DLD1 (cell line): ENCODE results near the gene USP16.

Experiments
- in situ Hi-C: cut with HindIII; loops from 2 replicates; pipeline ENCODE4 v1.10.0; 2017; ENCODE audit warnings: low sequenced_read_pairs

USP16 gene

DNA sequence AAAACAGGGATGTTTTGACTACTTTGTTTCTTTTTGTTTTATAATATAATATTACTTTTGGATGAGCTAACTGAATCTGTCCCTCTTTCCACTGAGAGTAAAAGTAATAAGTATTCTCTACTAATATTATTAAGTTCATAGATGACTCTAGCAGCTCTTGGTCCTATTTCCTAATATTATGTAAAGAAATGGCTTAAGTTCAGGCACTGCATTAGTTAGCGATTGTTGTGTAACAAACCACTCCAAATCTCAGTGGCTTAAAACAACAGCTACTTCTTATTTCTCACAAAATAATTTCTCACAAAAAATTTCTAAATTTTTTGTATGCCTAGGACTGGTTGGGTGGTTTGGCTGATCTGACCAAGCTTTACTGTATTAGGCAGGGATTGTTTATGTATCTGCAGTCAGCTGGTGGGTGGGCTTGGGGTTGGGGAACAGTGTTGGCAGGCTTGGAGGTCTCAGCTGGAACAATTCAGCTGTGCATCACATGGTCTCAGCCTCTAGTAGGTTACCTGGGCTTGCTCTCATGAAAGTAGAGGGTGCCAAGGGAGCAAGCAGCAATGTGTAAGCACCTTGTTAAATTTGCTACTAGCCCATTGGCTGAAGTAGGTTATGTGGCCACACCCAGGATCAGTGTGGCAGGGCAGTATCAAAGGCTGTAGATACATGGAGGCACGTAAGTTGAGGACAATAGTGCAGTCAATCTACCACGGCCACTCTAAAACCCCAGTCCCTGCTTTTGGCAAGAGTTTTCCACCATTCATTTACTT, 57.8 kb downstream of the USP16 start:
- in situ Hi-C loops, result no loop called here

DNA sequence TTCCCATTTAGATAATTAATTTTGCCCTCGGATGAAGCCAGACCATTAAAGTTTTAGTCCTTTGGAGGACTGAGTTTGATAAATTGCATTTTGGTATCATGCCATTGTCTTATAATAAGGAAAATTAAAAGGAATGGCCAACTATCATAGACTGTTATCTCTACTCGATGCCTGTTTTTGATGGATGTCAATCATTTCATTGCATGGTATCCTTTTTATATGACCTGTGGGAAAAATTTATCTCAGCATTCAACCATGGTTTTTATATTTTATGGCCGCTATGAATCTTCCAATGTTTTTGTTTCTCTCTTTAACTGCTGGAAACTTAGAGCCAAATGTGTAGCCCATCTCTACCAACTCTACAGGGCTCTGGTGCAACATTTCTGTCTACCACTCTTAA, 58.8 kb downstream of the USP16 start:
- in situ Hi-C loops, result no loop called here

DNA sequence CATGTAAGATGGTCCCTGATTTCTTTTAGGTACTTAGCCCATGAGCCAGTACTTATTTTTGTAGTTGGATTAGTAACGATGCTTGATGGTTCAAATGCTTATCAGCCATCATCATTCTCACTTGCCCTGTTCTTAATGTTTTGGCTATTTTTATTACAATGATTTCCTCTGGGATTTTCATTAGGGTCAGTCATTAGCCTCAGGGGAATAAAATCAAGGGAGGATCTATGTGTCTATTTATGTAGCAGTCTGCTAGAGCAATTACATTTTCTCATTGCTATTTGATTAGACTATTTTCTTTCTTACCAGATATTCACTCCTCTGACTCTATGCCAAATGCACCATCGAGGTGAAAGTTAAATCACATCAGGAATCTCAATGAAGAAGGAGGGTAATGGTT, 59.9 kb downstream of the USP16 start:
- in situ Hi-C loops, result no loop called here

GRCh38 chr21:29085106-29085752, 60.8 kb downstream of the USP16 start:
- in situ Hi-C loops, result no loop called here

DNA sequence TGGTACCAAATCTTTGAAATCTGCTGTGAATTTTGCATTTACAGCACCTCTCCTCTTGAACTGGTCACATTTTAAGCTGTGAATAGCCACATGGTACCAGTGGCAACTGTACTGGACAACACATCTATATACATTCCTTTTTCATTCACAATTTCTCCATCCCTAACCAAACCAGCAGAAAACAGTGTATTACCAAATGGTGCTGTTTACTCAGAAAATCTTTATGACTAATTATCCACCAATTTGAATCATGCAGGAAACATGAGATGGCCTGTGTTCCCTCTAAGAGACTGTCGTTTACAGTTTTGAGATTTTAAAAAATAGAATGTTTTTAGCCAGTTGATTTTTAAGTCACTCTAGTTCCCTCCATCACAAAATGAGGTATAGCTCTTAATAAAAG, 66.6 kb downstream of the USP16 start:
- in situ Hi-C loops, result no loop called here

- in situ Hi-C loops, result no loop called here
Measured at GRCh38 chr21:29092102-29092959, 67.9 kb downstream of the USP16 start.

- in situ Hi-C loops, result no loop called here
Measured at GRCh38 chr21:29096218-29097015, 71.9 kb downstream of the USP16 start.

DNA sequence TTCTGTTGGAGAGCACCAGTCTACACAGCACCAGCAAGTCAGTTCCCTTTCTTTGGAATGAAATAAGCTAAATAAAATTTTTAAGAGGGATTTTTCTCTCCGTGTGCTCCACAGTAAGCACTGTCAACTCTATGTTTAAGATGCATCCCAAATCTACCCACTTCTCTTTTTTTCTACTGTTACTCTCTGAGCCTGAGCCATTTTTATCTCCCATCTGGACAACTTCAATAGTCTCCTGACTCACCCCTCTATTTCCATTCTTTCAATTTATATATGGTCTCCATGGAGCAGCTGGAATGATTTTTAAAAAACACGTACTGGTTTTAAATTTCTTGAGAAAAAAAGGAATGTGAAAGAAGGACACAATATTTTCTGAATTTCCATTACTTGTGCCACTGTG, 73.7 kb downstream of the USP16 start:
- in situ Hi-C loops, result no loop called here

DNA sequence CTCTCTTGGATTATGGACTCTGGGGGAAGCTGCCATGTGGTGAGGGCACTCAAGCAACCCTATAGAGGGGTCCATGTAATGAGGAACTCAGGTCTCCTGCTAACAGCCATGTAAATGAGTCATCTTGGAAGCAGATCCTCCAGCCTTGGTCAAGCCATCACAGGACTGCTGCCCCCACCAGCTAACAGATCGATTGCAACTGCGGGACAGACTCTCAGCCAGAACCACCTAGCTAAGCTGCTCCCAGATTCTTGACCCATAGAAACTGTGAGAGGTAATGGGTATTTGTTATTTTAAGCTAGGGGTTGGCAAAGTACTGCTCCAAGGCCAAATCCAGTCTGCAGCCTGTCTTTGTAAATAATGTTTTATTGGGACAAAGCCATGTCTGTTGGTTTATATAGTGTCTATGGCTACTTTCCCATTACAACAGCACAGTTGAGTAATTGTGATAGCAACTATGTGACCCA, 78.4 kb downstream of the USP16 start:
- in situ Hi-C loops, result no loop called here
